H1 (cell line): ENCODE measurements around the gene ZNF830.

ENCODE experiments used
- ATF2 ChIP-seq: IDR thresholded peaks from 2 replicates; pipeline ENCODE4 v1.6.1; 2012; ENCODE audit warnings: low read length, inconsistent platforms
- CTCF ChIP-seq, 3 experiments: IDR thresholded peaks; 1 replicate in 2 of 3; 2 replicates in 1 of 3; pipeline versions ENCODE4 v1.5.1 to v1.6.1; 2011; ENCODE audit warnings: low read length in 3 of 3, mild to moderate bottlenecking in 3 of 3, inconsistent platforms in 2 of 3, low read depth in 1 of 3, moderate library complexity in 1 of 3; ENCODE audit not compliant: insufficient read depth in 1 of 3; ENCODE audit errors: control extremely low read depth in 1 of 3
- KDM1A ChIP-seq: fragments of 200-600, 300-600 bp; sonication (generic); IDR thresholded peaks from 2 replicates; pipeline ENCODE4 v1.7.1; 2016; ENCODE audit warnings: mild to moderate bottlenecking, low read length, borderline replicate concordance
- RFX5 ChIP-seq: IDR thresholded peaks from 2 replicates; pipeline ENCODE4 v1.6.1; 2011; ENCODE audit warnings: low read depth, low read length, improper control_type of control experiment, borderline replicate concordance

- no peak for TF ChIP-seq ATF2
- no peak for TF ChIP-seq KDM1A
- no peak for TF ChIP-seq RFX5
- no peak for TF ChIP-seq CTCF (IDR thresholded peaks at IDR 0.05; ENCODE audit: control extremely low read depth in 1 of 3, insufficient read depth in 1 of 3, low read depth in 1 of 3, low read length in 3 of 3)
Observed at GRCh38 chr17:35003778-35004177, 42.4 kb downstream of the ZNF830 start.
